Right ventricle myocardium superior (tissue), 1 donor: Measurements from ENCODE around the gene MYCN. TPM values are rescaled to one million over a fixed set of nuclear protein-coding genes. Genes with fewer than 3 reads are reported as not detected.
"Not testable (repeated sequence)": the region's sequence is repeated elsewhere in the genome, so short reads cannot be mapped to it uniquely, and the experiment has no call there.

Experiments used
- ATAC-seq: fragments of 200-7000 bp; cut with Tn5 transposase; one replicate; pipeline ENCODE4 v1.9.1; 2020; ENCODE audit warnings: mild to moderate bottlenecking; ENCODE audit not compliant: poor library complexity
- DNase-seq: peaks from one replicate; pipeline ENCODE4 v3.0.0-alpha.2; 2020
- intact Hi-C: fragments of 100-400 bp; cut with DNase I; formaldehyde crosslinking; loops from one replicate; pipeline ENCODE4 v1.11.2; 2022
- long read RNA-seq: library from polyadenylated mRNA; unstranded; transcript quantifications from one replicate; pipeline ENCODE4 v2.0.0, GENCODE V29; 2021
- total RNA-seq: library from RNA; stranded (reverse); fragmentation: NEBNext Ultra II Directional; extraction: Animal tissue kit (Norgen Biotek cat#: 25700); gene quantifications from one replicate; pipeline ENCODE4 v1.2.1, GENCODE V29; 2021
- donor health status: DM: no; HTN: yes; CAD: no; lungs with severe emphysema.

The MYCN gene
- 0.24 TPM for total RNA-seq
- long read RNA-seq: 0 reads

- ATAC-seq: peak; percentile 46
- intact Hi-C loops: loop anchor here (5.0 to 10.0 kb wide), 3 partner anchors 342 to 665 kb away; no protein-coding TSS in a partner anchor
- DNase-seq: peak; percentile 53
These were observed at the start of gene MYCN for GRCh38 chr2:15939854-15940660. MYCN (plus strand) TSS chr2:15940550; CDS start chr2:15942065, 1,515 bp downstream.

DNA sequence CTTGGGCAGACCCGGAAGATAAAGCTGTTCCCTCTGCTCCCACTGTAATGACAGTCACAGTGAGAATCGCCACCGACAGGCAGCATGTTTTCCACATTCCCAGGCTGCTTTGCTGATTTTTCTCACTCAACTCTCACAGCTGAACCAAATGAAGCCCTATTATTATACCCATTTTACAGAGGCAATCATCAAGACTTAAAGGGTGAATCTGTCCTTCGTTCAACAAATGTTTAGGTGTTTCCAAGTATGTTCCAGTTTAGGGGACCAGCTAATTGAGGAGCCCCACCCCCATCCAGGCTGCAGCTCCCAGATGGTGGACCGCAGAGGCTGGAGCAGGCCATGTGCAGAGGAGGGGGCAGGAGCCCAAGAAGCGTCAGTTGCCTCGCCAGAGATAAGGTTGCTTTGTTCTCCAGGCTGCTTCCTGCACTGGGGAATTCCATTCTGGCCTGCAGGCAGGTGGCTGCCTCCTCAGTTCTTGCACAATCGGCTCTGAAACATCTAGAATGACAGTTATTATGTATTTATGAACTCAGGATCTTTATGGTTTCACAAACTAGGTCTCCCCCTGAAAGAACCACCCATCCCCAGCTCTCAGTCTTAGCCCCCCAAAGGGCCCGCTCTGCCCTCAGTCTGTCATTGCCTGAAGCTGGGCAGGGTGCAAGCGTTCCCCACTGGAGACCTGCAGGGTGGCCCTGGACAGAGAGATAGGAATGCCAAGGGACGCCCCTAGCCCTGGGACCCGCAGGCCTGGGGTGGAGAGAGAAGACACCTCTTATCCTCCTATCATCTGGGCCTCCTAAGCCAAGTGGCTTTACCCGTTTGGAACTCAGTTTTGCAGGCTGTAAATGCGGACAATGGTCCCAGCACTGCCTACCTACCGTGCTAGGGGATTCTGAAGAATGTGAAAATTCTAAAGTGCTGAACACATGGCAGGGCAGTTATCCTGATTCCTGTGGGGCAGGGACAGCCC lies 49.1 kb upstream of the MYCN start:
- ATAC-seq: no peak
- intact Hi-C loops: no loop called here
- no peak for DNase-seq

DNA sequence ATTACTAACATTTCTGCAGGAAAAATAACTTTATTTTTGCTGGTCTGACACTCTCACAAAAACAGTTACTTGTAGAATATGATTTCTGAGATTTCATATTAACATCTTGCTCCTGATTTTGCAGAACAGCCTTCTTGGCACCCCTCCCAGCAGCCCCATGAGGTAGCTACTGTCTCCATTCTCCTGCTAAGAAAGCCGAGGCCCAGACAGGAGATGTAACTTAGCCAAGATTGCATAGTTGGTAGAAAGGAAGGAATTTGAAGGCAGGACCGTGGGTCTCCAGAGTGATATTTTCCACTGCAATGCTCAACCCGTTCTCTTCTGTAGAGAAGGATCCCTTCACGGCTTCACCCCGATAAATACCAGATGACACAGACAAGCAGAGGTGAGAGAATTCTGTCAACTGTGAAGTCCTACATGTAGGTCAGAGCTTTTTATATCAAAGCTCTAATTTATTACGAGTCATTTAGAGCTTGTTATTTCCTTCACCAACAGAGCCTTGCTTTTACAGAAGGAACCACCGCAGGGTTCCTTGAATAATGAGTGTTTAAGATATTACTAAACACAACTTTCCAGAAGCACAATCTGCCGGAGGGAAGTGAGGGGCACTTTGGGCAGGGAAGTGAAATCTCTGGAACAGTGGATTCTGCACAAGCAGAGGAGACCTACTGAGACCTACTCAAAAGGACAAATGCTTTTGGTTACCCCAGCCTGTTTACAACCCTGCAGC lies 48.0 kb upstream of the MYCN start:
- DNase-seq (no peak), ATAC-seq (no peak)
- intact Hi-C loops: no loop called here

GRCh38 chr2:15893085-15893484 lies 47.3 kb upstream of the MYCN start:
- ATAC-seq: no peak
- intact Hi-C loops: no loop called here
- DNase-seq: no peak

DNA sequence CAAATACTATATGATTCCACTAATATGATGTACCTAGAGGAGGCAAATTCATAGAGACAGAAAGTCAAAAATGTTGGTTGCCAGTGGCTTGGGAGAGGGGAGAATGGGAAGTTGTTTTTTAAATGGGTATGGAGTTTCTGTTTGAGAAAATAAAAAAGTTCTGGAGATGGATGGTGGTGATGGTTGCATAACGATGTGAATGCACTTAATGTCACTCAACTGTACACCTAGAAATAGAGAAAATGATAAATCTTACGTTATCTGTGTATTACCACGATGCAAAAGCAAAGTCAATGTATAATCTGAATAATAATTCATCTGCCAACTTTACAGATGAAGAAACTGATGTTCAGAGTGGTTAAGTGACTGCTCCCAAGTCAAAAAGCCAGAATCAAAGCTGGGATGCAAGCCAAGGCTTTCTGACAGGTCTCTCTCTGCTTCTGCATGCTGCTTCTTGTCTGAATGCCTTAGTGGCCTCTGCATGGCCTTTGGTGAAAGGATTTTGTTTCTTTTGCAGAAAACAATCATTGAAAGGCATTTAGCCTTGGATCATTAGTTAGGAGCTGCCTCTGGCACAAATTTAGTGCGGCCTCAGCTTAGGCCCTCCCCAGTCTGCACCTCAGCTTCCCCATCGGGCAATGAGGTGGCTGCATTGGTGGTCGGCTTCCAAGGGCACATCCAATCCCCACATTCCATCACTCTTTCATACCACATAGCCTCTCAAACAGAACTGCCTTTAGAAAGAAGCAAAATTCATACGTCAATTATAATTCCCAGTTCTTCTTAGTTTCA lies 46.5 kb upstream of the MYCN start:
- DNase-seq: no peak
- intact Hi-C loops: no loop called here
- no peak for ATAC-seq

- intact Hi-C loops: no loop called here
These were observed 45.7 kb upstream of the MYCN start for GRCh38 chr2:15894481-15895144.

GRCh38 chr2:15895615-15896469 lies 44.5 kb upstream of the MYCN start:
- ATAC-seq: no peak
- DNase-seq: no peak
- intact Hi-C loops: no loop called here

More at GRCh38 chr2:15894481-15895144, 45.7 kb upstream of the MYCN start:
- no peak for ATAC-seq
- DNase-seq: no peak

GRCh38 chr2:15896859-15897258 lies 43.5 kb upstream of the MYCN start:
- DNase-seq (no peak), ATAC-seq (no peak)
- intact Hi-C loops: no loop called here

DNA sequence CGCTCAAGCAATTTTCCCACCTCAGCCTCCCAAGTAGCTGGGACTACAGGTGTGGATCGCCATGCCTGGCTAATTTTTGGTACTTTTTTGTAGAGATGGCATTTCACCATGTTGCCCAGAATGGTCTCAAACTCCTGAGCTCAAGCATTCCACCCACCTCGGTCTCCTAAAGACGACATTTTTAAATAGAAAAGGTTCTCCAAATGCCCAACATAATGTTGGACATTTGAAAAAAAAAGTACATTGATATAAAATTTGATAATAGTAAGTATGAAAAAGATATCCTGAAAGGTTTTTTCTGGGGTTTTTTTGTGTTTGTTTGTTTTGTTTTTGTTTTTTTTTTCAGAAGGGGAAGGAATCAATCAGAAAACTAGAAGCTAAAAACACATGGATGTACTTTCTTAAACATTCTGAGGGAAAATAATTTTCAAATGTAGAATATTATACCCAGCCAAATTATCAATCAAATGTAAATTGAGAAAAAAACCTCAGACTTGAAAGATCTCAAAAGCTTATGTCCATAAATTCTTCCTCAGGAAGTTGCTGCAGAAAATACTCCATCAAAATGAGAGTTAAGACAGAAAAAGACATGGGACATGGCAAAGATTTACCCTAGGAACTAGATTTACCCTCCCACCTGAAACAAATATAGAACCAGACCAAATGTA lies 42.8 kb upstream of the MYCN start:
- DNase-seq (no peak), ATAC-seq (no peak)
- intact Hi-C loops: no loop called here

DNA sequence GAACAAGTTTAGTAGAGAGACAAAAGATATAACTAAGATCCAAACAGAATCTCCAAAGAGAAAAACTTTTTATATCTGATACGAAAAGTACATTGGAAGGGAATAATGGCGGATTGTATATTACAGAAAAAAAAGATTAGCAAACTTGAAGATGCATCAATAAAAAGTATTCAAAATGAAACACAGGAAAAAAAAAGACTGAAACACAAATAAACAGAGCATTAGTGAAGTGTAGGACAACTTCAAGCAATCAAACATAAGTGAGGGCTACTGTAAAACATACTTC lies 41.1 kb upstream of the MYCN start:
- DNase-seq: no peak
- intact Hi-C loops: no loop called here
- no peak for ATAC-seq

DNA sequence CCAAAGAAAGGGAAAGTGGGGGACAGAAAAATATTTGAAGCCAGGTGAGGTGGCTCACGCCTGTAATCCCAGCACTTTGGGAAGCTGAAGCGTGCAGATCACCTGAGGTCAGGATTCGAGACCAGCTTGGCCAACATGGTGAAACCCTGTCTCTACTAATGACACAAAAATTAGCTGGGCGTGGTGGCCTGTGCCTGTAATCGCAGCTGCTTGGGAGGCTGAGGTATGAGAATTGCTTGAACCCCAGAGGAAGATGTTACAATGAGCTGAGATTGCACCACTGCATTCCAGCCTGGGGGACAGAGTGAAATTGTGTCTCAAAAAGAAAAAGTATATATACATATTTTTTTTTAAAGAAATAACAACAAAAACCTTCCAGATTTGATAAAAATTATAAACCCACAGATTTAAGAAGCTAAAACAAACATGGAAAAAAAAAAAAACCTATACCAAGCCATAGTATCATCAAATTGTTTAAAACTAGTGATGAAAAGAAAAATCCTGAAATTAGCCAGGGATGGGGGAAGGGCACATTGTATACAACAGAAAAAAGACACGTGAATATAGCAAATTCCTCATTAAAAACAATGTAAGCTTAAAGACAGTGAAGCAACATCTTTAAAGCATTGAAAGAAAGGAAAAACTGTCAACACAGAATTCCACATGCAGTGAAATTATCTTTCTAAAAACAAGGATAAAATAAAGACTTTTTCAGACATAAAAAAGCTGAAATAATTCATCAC lies 40.4 kb upstream of the MYCN start:
- no peak for ATAC-seq
- intact Hi-C loops: no loop called here
- DNase-seq: no peak

GRCh38 chr2:15901095-15901807 lies 39.1 kb upstream of the MYCN start:
- intact Hi-C loops: no loop called here
- DNase-seq (no peak), ATAC-seq (no peak)

DNA sequence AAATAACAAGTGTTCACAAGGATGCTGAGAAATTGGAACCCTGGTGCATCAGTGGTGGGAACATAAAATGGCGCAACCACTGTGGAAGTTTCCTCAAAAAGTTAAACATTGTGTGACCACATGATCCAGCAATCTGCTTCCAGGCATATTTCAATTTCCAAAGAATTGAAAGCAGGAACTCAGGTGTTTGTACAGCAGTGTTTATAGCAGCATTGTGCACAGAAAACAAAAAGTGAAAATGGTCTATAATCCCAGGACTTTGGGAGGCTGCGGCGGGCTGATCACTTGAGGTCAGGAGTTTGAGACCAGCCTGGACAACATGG lies 38.6 kb upstream of the MYCN start:
- ATAC-seq (no peak), DNase-seq (no peak)
- intact Hi-C loops: no loop called here

GRCh38 chr2:15903910-15904309 lies 36.4 kb upstream of the MYCN start:
- ATAC-seq, DNase-seq, intact Hi-C loops: not testable (repeated sequence)

GRCh38 chr2:15905267-15905645 lies 35.1 kb upstream of the MYCN start:
- intact Hi-C loops: no loop called here
- DNase-seq (no peak), ATAC-seq (no peak)
